ENCODE results near the gene EIF3B.

GRCh38 chr7:2312267-2312929, 42.2 kb upstream of the EIF3B start:
- TF ChIP-seq CTCF (IDR thresholded peaks at IDR 0.05) = no peak
- TF ChIP-seq POLR2AphosphoS5 (IDR thresholded peaks at IDR 0.05) = no peak
- no peak for TF ChIP-seq POLR2A (IDR thresholded peaks at IDR 0.05)
